Cardiac fibroblast (primary cell): ENCODE measurements around the gene N4BP2L1.
"Not testable (repeated sequence)": the region's sequence is repeated elsewhere in the genome, so short reads cannot be mapped to it uniquely, and the experiment has no call there.

Experiments
- DNase-seq, 2 donors: peaks; one replicate each; pipeline versions ENCODE4 v3.0.0 to v3.0.0-alpha.2; 2010; ENCODE audit warnings: low read depth in 2 of 2
- H3K4me3 ChIP-seq, 2 donors: replicated peaks in 1 of 2; 1 replicate in 1 of 2; 2 replicates in 1 of 2; pipeline ENCODE4 v1.5.1; 2011; ENCODE audit warnings: low read depth in 2 of 2, low read length in 2 of 2, mild to moderate bottlenecking in 2 of 2, moderate library complexity in 1 of 2
- CTCF ChIP-seq: IDR thresholded peaks from one replicate; pipeline ENCODE4 v1.5.1; 2011; ENCODE audit warnings: low read depth, mild to moderate bottlenecking, low read length, inconsistent platforms

N4BP2L1 gene

GRCh38 chr13:32354040-32354439 is 73.9 kb downstream of the N4BP2L1 start:
- H3K4me3 ChIP-seq: no peak overlapping the region
- DNase-seq: no peak
- no peak for TF ChIP-seq CTCF

DNA sequence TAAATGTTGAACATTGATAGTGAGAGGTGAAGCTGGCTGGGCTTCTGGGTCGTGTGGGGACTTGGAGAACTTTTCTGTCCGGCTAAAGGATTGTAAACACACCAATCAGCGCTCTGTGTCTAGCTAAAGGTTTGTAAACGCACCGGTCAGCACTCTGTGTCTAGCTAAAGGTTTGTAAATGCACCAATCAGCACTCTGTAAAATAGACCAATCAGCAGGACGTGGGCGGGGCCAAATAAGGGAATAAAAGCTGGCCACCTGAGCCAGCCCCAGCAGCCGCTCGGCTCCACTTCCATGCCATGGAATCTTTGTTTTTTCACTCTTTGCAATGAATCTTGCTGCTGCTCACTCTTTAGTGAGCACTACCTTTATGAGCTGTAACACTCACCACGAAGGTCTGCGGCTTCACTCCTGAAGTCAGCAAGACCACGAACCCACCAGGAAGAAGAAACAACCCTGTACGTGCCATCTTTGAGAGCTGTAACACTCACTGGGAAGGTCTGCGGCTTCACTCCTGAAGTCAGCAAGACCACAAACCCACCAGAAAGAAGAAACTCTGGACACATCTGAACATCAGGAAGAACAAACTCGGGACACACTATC is 77.0 kb downstream of the N4BP2L1 start:
- not testable (repeated sequence) for DNase-seq

More for the DNA sequence above, 77.0 kb downstream of the N4BP2L1 start:
- H3K4me3 ChIP-seq: not testable (repeated sequence)
